Measurements from ENCODE around the gene S100A9.
"Not testable (repeated sequence)": the region's sequence is repeated elsewhere in the genome, so short reads cannot be mapped to it uniquely, and the experiment has no call there.

The S100A9 gene

GRCh38 chr1:153357853-153358690 is at the start of gene S100A9:
Gene S100A9 (plus strand): TSS chr1:153357854. CDS start chr1:153358284, 430 bp downstream.
- no peak for DNase-seq (ENCODE audit: low read depth)
- no peak within 1 kb of the TSS for H3K4me3 ChIP-seq (ENCODE audit: control insufficient read depth, low read depth, low read length)
- no peak for TF ChIP-seq CTCF (IDR thresholded peaks at IDR 0.05; ENCODE audit: control insufficient read depth, insufficient read depth, low read depth, low read length, missing control alignments)

- TF ChIP-seq CTCF (IDR thresholded peaks at IDR 0.05; ENCODE audit: control insufficient read depth, insufficient read depth, low read depth, low read length, missing control alignments) = no peak
- no peak for DNase-seq (ENCODE audit: low read depth)
- no peak overlapping the region for H3K4me3 ChIP-seq (ENCODE audit: control insufficient read depth, low read depth, low read length)
Measured at GRCh38 chr1:153308540-153308939, 49.1 kb upstream of the S100A9 start.

- DNase-seq (ENCODE audit: low read depth) = no peak
- TF ChIP-seq CTCF (IDR thresholded peaks at IDR 0.05; ENCODE audit: control insufficient read depth, insufficient read depth, low read depth, low read length, missing control alignments) = no peak
- H3K4me3 ChIP-seq (ENCODE audit: control insufficient read depth, low read depth, low read length) = no peak overlapping the region
Measured at GRCh38 chr1:153309441-153309840, 48.2 kb upstream of the S100A9 start.

GRCh38 chr1:153310526-153310925 is 47.1 kb upstream of the S100A9 start:
- DNase-seq (ENCODE audit: low read depth) = no peak
- no peak overlapping the region for H3K4me3 ChIP-seq (ENCODE audit: control insufficient read depth, low read depth, low read length)
- TF ChIP-seq CTCF (IDR thresholded peaks at IDR 0.05; ENCODE audit: control insufficient read depth, insufficient read depth, low read depth, low read length, missing control alignments) = no peak

- no peak for TF ChIP-seq CTCF (IDR thresholded peaks at IDR 0.05; ENCODE audit: control insufficient read depth, insufficient read depth, low read depth, low read length, missing control alignments)
- H3K4me3 ChIP-seq (ENCODE audit: control insufficient read depth, low read depth, low read length) = no peak within 1 kb of the TSS
- no peak for DNase-seq (ENCODE audit: low read depth)
Measured at GRCh38 chr1:153312570-153313186, 45.0 kb upstream of the S100A9 start, which contains the start of gene PGLYRP3. Gene PGLYRP3 (minus strand): TSS chr1:153312952. CDS start chr1:153310665, 2,287 bp downstream.

GRCh38 chr1:153313288-153313687 is 44.4 kb upstream of the S100A9 start:
- TF ChIP-seq CTCF (IDR thresholded peaks at IDR 0.05; ENCODE audit: control insufficient read depth, insufficient read depth, low read depth, low read length, missing control alignments) = no peak
- H3K4me3 ChIP-seq (ENCODE audit: control insufficient read depth, low read depth, low read length) = no peak overlapping the region
- DNase-seq (ENCODE audit: low read depth) = no peak

- not testable (repeated sequence) for DNase-seq (ENCODE audit: low read depth)
Measured at GRCh38 chr1:153314388-153314787, 43.3 kb upstream of the S100A9 start.

GRCh38 chr1:153316013-153316412 is 41.6 kb upstream of the S100A9 start:
- not testable (repeated sequence) for DNase-seq (ENCODE audit: low read depth); H3K4me3 ChIP-seq (ENCODE audit: control insufficient read depth, low read depth, low read length)

More at GRCh38 chr1:153314388-153314787, 43.3 kb upstream of the S100A9 start:
- H3K4me3 ChIP-seq (ENCODE audit: control insufficient read depth, low read depth, low read length) = not testable (repeated sequence)

- DNase-seq (ENCODE audit: low read depth); H3K4me3 ChIP-seq (ENCODE audit: control insufficient read depth, low read depth, low read length): not testable (repeated sequence)
Measured at GRCh38 chr1:153318145-153318544, 39.5 kb upstream of the S100A9 start.

Measured in AG09309 (cell line).